Measurements from ENCODE around the gene USP24.

GRCh38 chr1:55081188-55081904 is 133.8 kb downstream of the USP24 start:
- TF ChIP-seq MYC (IDR thresholded peaks at IDR 0.05; ENCODE audit: low read depth, low read length) (no peak), POLR2A (IDR thresholded peaks at IDR 0.05; ENCODE audit: low read depth, low read length) (no peak), CTCF (IDR thresholded peaks at IDR 0.05; ENCODE audit: extremely low read depth in 1 of 2, insufficient read depth in 1 of 2, low read depth in 1 of 2, low read length in 2 of 2) (no peak), MAX (IDR thresholded peaks at IDR 0.05; ENCODE audit: insufficient read depth, insufficient read length) (no peak), EZH2 (IDR thresholded peaks at IDR 0.05; ENCODE audit: borderline replicate concordance, low read depth, low read length, severe bottlenecking) (no peak)

Data from endothelial cell of umbilical vein (primary cell).